HEK293 (cell line): ENCODE results near the gene STAMBP.
A peak's percentile ranks its signal among the peaks of the same experiment; 100 is the strongest.

Experiments used
- CTCF ChIA-PET: fragments of 350-600 bp; formaldehyde crosslinking; extraction: SDS; loops from one replicate; lab custom pipeline; 2021; ENCODE audit warnings: antibody characterized with exemption; lab: Yijun Ruan, JAX
- POLR2A ChIA-PET: fragments of 300-600 bp; formaldehyde crosslinking; extraction: SDS; loops from one replicate; lab custom pipeline; 2020; ENCODE audit warnings: antibody characterized with exemption, inconsistent platforms; lab: Yijun Ruan, JAX
- H3K27ac ChIP-seq: fragments of 200-500 bp; sonication (Bioruptor generic); 2 replicates; pipeline ENCODE4 v1.5.1; 2014; ENCODE audit warnings: low read depth, low read length, control low read depth, inconsistent platforms; ENCODE audit errors: extremely low read depth
- H3K36me3 ChIP-seq, 2 experiments: fragments of 200-500 bp in 1 of 2; sonication (Bioruptor generic) in 1 of 2; 1 replicate in 1 of 2; 2 replicates in 1 of 2; pipeline ENCODE4 v1.5.1; 2014 to 2017; ENCODE audit warnings: inconsistent platforms in 2 of 2, low read length in 2 of 2; ENCODE audit not compliant: control insufficient read depth in 2 of 2, insufficient read depth in 1 of 2
- H3K4me1 ChIP-seq: fragments of 200-500 bp; sonication (Bioruptor generic); 2 replicates; pipeline ENCODE4 v1.5.1; 2014; ENCODE audit warnings: mild to moderate bottlenecking, low read length, inconsistent platforms; ENCODE audit not compliant: control insufficient read depth, insufficient read depth
- H3K4me3 ChIP-seq: 2 replicates; pipeline ENCODE4 v1.5.1; 2011; ENCODE audit warnings: low read depth, mild to moderate bottlenecking, control low read depth, low read length, moderate library complexity
- H3K9me3 ChIP-seq: fragments of 200-500 bp; sonication (Bioruptor generic); 2 replicates; pipeline ENCODE4 v1.5.1; 2014; ENCODE audit warnings: low read depth, low read length, inconsistent platforms; ENCODE audit not compliant: control insufficient read depth, insufficient read depth
- KLF1 ChIP-seq: fragments of 450-650 bp; formaldehyde crosslinking; IDR thresholded peaks from 2 replicates; pipeline ENCODE4 v1.5.1; 2016; ENCODE audit warnings: missing biosample characterization, missing genetic modification characterization
- MZF1 ChIP-seq: fragments of 450-650 bp; formaldehyde crosslinking; IDR thresholded peaks from 2 replicates; pipeline ENCODE4 v1.5.1; 2017; ENCODE audit warnings: missing biosample characterization, missing genetic modification characterization, borderline replicate concordance
- SP3 ChIP-seq: fragments of 450-650 bp; formaldehyde crosslinking; IDR thresholded peaks from 2 replicates; pipeline ENCODE4 v1.5.1; 2016; ENCODE audit warnings: missing biosample characterization, missing genetic modification characterization
- ZBTB1 ChIP-seq: fragments of 450-650 bp; formaldehyde crosslinking; IDR thresholded peaks from 2 replicates; pipeline ENCODE4 v1.5.1; 2016; ENCODE audit warnings: missing biosample characterization, missing genetic modification characterization
- ZNF169 ChIP-seq: fragments of 450-650 bp; formaldehyde crosslinking; IDR thresholded peaks from 2 replicates; pipeline ENCODE4 v1.5.1; 2016; ENCODE audit warnings: missing biosample characterization, missing genetic modification characterization
- ZNF23 ChIP-seq: fragments of 450-650 bp; formaldehyde crosslinking; IDR thresholded peaks from 2 replicates; pipeline ENCODE4 v1.5.1; 2016; ENCODE audit warnings: missing biosample characterization, missing genetic modification characterization, borderline replicate concordance
- ZNF335 ChIP-seq: fragments of 450-650 bp; formaldehyde crosslinking; conservative IDR thresholded peaks from 2 replicates; pipeline ENCODE4 v1.5.1; 2016; ENCODE audit warnings: missing biosample characterization, missing genetic modification characterization
- ZNF423 ChIP-seq: fragments of 450-650 bp; formaldehyde crosslinking; IDR thresholded peaks from 2 replicates; pipeline ENCODE4 v1.5.1; 2016; ENCODE audit warnings: missing biosample characterization, missing genetic modification characterization
- ZNF48 ChIP-seq: fragments of 450-650 bp; formaldehyde crosslinking; IDR thresholded peaks from 2 replicates; pipeline ENCODE4 v1.5.1; 2016; ENCODE audit warnings: missing biosample characterization, missing genetic modification characterization
- ZNF658 ChIP-seq: fragments of 450-650 bp; formaldehyde crosslinking; IDR thresholded peaks from 2 replicates; pipeline ENCODE4; 2016; ENCODE audit warnings: missing biosample characterization, missing genetic modification characterization
- ZNF664 ChIP-seq: fragments of 450-650 bp; formaldehyde crosslinking; IDR thresholded peaks from 2 replicates; pipeline ENCODE4 v1.5.1; 2016; ENCODE audit warnings: missing biosample characterization, missing genetic modification characterization
- ZXDB ChIP-seq: fragments of 450-650 bp; formaldehyde crosslinking; IDR thresholded peaks from 2 replicates; pipeline ENCODE4 v1.5.1; 2016; ENCODE audit warnings: missing biosample characterization, missing genetic modification characterization
- TF ChIP-seq, protein P1 (sequence below): fragments of 450-650 bp; formaldehyde crosslinking; IDR thresholded peaks from 2 replicates; pipeline ENCODE4 v1.5.1; 2016; ENCODE audit warnings: missing biosample characterization, missing genetic modification characterization, borderline replicate concordance
- TF ChIP-seq, protein P2 (sequence below): fragments of 450-650 bp; formaldehyde crosslinking; IDR thresholded peaks from 2 replicates; pipeline ENCODE4 v1.5.1; 2016; ENCODE audit warnings: missing biosample characterization, missing genetic modification characterization
- TF ChIP-seq, protein P3 (sequence below): fragments of 450-650 bp; IDR thresholded peaks from 2 replicates; pipeline ENCODE4 v1.5.1; 2018; ENCODE audit warnings: missing biosample characterization, missing genetic modification characterization
- TF ChIP-seq, protein P4 (sequence below): fragments of 450-650 bp; formaldehyde crosslinking; IDR thresholded peaks from 2 replicates; pipeline ENCODE4 v1.5.1; 2017; ENCODE audit warnings: missing biosample characterization, missing genetic modification characterization

STAMBP gene

DNA sequence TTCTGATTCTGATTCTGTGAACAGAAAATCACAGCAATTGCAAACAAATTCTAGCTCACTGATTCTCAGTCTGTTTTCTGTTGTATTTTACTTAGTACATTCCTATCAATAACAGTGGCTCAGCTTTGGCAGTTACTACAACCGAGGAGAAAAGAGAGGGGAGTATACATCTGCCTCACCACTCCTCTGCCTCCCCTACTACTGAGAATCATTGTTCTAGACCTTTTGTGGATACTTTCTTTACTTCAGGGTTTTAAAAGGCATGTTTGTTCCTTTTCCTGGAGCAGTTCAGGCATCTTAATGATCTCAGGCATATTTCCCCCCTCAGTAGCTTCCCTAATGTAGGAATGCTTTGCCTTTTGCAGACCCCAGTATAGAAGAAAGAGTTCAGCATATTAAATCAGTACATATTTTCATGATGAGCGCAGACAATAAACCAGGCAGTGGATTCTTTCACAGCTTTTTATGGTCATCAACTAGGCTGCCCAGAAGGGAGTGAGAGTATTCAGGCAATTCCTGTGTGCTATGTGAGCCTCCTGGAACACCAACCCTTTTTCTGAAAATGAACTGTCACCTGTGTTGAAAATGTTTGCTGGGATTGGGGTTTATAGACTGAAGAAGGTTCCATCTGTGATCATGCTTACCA lies 10.3 kb downstream of the STAMBP start:
- no peak overlapping the region for H3K4me3 ChIP-seq
- peaks cover 12 to 76% of the 10 kb centered on the region in 2 experiments for H3K36me3 ChIP-seq
- H3K4me1 ChIP-seq, result no peaks in the 10 kb centered on the region; the same call in 1 of the 2 replicates
- no peaks in the 10 kb centered on the region for H3K9me3 ChIP-seq
- ChIA-PET POLR2A (interaction anchor here (2.1 kb wide), 1 partner anchor 11 kb away, joined by 8 read pairs; the partner anchor contains the start of gene STAMBP), CTCF (interaction anchor here (0.6 to 2.9 kb wide), 5 partner anchors 12 to 134 kb away, joined by 3 to 20 read pairs (median 6); partner anchors contain the start of gene STAMBP)
- no peak overlapping the region for H3K27ac ChIP-seq
- no peak for TF ChIP-seq ZNF335 (tag by site-specific recombination)
- TF ChIP-seq, protein P1, sequence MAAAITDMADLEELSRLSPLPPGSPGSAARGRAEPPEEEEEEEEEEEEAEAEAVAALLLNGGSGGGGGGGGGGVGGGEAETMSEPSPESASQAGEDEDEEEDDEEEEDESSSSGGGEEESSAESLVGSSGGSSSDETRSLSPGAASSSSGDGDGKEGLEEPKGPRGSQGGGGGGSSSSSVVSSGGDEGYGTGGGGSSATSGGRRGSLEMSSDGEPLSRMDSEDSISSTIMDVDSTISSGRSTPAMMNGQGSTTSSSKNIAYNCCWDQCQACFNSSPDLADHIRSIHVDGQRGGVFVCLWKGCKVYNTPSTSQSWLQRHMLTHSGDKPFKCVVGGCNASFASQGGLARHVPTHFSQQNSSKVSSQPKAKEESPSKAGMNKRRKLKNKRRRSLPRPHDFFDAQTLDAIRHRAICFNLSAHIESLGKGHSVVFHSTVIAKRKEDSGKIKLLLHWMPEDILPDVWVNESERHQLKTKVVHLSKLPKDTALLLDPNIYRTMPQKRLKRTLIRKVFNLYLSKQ (tag by site-specific recombination), result no peak
- TF ChIP-seq, protein P2, sequence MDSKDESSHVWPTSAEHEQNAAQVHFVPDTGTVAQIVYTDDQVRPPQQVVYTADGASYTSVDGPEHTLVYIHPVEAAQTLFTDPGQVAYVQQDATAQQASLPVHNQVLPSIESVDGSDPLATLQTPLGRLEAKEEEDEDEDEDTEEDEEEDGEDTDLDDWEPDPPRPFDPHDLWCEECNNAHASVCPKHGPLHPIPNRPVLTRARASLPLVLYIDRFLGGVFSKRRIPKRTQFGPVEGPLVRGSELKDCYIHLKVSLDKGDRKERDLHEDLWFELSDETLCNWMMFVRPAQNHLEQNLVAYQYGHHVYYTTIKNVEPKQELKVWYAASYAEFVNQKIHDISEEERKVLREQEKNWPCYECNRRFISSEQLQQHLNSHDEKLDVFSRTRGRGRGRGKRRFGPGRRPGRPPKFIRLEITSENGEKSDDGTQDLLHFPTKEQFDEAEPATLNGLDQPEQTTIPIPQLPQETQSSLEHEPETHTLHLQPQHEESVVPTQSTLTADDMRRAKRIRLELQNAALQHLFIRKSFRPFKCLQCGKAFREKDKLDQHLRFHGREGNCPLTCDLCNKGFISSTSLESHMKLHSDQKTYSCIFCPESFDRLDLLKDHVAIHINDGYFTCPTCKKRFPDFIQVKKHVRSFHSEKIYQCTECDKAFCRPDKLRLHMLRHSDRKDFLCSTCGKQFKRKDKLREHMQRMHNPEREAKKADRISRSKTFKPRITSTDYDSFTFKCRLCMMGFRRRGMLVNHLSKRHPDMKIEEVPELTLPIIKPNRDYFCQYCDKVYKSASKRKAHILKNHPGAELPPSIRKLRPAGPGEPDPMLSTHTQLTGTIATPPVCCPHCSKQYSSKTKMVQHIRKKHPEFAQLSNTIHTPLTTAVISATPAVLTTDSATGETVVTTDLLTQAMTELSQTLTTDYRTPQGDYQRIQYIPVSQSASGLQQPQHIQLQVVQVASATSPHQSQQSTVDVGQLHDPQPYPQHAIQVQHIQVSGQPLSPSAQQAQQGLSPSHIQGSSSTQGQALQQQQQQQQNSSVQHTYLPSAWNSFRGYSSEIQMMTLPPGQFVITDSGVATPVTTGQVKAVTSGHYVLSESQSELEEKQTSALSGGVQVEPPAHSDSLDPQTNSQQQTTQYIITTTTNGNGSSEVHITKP (tag by site-specific recombination), result peak; percentile 74

DNA sequence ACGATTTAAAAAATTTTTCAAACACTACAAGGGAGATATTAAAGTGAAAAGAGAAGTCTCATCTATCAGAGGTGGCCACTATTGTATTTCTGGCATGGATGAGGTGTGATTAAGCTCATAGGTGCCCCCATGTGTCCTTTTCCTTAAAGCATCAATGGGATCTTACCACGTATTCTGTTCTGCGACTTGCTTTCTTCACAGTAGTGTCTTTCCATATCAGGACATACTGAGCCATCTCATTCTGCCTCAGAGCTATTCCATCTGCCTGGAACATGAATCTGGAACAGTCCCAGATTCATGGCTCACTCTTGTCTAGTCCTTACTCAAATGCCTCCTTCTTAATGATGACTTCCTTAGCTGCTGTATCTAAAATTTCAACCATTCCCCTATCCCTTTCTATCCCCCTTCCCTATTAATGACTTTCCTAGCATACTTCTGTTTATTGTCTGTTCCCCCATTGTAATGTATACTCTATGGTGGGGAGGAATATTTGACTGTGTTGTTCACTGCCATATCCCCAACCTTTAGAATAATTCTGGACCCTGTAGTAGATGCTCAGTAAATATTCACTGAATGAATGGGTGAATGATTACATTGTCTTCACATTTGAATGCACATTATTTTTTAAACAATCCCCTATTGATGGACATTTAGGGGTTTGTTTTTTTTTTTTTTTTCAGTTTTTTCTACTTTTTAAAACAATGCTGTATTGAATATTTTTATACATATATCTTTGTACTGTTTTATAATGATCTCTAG lies 11.1 kb downstream of the STAMBP start:
- Histone ChIP-seq H3K27ac (no peak overlapping the region), H3K9me3 (no peaks in the 10 kb centered on the region)
- no peak for TF ChIP-seq ZNF169
- TF ChIP-seq ZXDB, result no peak
- TF ChIP-seq ZBTB1, result no peak
- TF ChIP-seq ZNF48 (tag by site-specific recombination), result no peak
- TF ChIP-seq ZNF658, result no peak
- TF ChIP-seq ZNF23, result no peak
- TF ChIP-seq, protein P3, sequence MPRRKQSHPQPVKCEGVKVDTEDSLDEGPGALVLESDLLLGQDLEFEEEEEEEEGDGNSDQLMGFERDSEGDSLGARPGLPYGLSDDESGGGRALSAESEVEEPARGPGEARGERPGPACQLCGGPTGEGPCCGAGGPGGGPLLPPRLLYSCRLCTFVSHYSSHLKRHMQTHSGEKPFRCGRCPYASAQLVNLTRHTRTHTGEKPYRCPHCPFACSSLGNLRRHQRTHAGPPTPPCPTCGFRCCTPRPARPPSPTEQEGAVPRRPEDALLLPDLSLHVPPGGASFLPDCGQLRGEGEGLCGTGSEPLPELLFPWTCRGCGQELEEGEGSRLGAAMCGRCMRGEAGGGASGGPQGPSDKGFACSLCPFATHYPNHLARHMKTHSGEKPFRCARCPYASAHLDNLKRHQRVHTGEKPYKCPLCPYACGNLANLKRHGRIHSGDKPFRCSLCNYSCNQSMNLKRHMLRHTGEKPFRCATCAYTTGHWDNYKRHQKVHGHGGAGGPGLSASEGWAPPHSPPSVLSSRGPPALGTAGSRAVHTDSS (tag by site-specific recombination), result no peak
- TF ChIP-seq KLF1 (tag by site-specific recombination), result no peak
- TF ChIP-seq ZNF664 (tag by site-specific recombination), result peak; percentile 70; the same call in 1 of the 2 replicates
- no peak for TF ChIP-seq ZNF423 (tag by site-specific recombination)
- no peak for TF ChIP-seq SP3
- TF ChIP-seq MZF1 (tag by site-specific recombination), result peak; percentile 76; the same call in 1 of the 2 replicates
- TF ChIP-seq, protein P4, sequence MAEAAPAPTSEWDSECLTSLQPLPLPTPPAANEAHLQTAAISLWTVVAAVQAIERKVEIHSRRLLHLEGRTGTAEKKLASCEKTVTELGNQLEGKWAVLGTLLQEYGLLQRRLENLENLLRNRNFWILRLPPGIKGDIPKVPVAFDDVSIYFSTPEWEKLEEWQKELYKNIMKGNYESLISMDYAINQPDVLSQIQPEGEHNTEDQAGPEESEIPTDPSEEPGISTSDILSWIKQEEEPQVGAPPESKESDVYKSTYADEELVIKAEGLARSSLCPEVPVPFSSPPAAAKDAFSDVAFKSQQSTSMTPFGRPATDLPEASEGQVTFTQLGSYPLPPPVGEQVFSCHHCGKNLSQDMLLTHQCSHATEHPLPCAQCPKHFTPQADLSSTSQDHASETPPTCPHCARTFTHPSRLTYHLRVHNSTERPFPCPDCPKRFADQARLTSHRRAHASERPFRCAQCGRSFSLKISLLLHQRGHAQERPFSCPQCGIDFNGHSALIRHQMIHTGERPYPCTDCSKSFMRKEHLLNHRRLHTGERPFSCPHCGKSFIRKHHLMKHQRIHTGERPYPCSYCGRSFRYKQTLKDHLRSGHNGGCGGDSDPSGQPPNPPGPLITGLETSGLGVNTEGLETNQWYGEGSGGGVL (tag by site-specific recombination), result no peak
- TF ChIP-seq, all 188 proteins: peak for 2
- no peaks in the 10 kb centered on the region; the same call in 1 of the 2 replicates for H3K4me1 ChIP-seq
- POLR2A ChIA-PET, result interaction anchor here (2.1 kb wide), 1 partner anchor 11 kb away, joined by 8 read pairs; the partner anchor contains the start of gene STAMBP
- peaks cover 19 to 78% of the 10 kb centered on the region in 2 experiments for H3K36me3 ChIP-seq
- H3K4me3 ChIP-seq, result no peak overlapping the region
- CTCF ChIA-PET, result interaction anchor here (0.6 to 2.9 kb wide), 4 partner anchors 12 to 129 kb away, joined by 5 to 20 read pairs (median 8); partner anchors contain the start of gene STAMBP
